GM12891 (cell line): ENCODE results near the gene HORMAD2.

Experiments used
- PAX5 ChIP-seq: IDR thresholded peaks from 2 replicates; pipeline ENCODE4 v1.6.1; 2011; ENCODE audit warnings: low read length, moderate library complexity, mild to moderate bottlenecking; ENCODE audit not compliant: insufficient read depth, severe bottlenecking
- POLR2A ChIP-seq: IDR thresholded peaks from 2 replicates; pipeline ENCODE4 v1.6.1; 2011; ENCODE audit warnings: low read depth, low read length, control low read depth
- POLR2AphosphoS5 ChIP-seq: IDR thresholded peaks from 2 replicates; pipeline ENCODE4 v1.6.1; 2011; ENCODE audit warnings: low read depth, low read length, control low read depth
- POU2F2 ChIP-seq: IDR thresholded peaks from 2 replicates; pipeline ENCODE4 v1.6.1; 2011; ENCODE audit warnings: low read depth, mild to moderate bottlenecking, control low read depth, low read length, moderate library complexity
- SPI1 ChIP-seq: IDR thresholded peaks from 2 replicates; pipeline ENCODE4 v1.6.1; 2011; ENCODE audit warnings: low read depth, low read length, control low read depth
- TAF1 ChIP-seq: IDR thresholded peaks from 2 replicates; pipeline ENCODE4 v1.6.1; 2011; ENCODE audit warnings: low read depth, low read length, control low read depth

GRCh38 chr22:30056015-30056414 is 24.2 kb upstream of the HORMAD2 start:
- no peak for TF ChIP-seq POLR2A
- TF ChIP-seq POLR2AphosphoS5: no peak
- TF ChIP-seq TAF1: no peak
- no peak for TF ChIP-seq SPI1
- TF ChIP-seq POU2F2: no peak
- TF ChIP-seq PAX5: no peak
